Stomach (tissue), 4 donors: Measurements from ENCODE around the gene BATF.

Source experiments
- EP300 ChIP-seq: sonication (generic); formaldehyde crosslinking; IDR thresholded peaks from one replicate; pipeline ENCODE4 v1.6.1; 2017; ENCODE audit warnings: antibody characterized with exemption
- POLR2A ChIP-seq, 4 donors: fragments of 450-650 bp; IDR thresholded peaks; one replicate each; pipeline ENCODE4 v1.6.1; 2016; ENCODE audit warnings: antibody characterized with exemption in 4 of 4, control low read depth in 2 of 4, mild to moderate bottlenecking in 1 of 4, moderate library complexity in 1 of 4
- TF ChIP-seq, protein P1 (sequence below), 7 experiments: fragments of 450-650 bp in 4 of 7; fragments of 200-600 bp in 3 of 7; sonication (generic) in 3 of 7; IDR thresholded peaks; one replicate each; pipeline ENCODE4 v1.5.1; 2016 to 2019; ENCODE audit warnings: antibody characterized with exemption in 7 of 7, control low read depth in 2 of 7, mild to moderate bottlenecking in 1 of 7

DNA sequence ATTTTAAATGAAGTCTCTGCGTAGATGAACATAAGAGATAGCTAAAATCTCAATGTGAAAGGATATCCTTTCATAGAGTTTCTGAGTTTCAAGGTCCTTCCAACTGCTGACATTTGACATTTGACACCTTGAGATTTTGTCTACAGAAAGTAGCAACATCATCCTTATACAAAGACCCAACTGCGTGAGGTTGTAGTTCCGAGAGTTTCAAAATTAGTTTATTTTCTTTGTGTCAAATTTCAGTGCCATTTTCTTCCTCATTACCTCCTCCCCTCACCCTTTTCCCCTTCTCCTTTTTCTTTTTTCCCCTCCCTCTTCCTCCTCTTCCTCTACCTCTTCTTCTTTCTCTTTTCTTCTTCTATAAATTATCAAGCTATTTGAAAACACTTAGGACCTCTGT lies 26.9 kb upstream of the BATF start:
- TF ChIP-seq, protein P1, sequence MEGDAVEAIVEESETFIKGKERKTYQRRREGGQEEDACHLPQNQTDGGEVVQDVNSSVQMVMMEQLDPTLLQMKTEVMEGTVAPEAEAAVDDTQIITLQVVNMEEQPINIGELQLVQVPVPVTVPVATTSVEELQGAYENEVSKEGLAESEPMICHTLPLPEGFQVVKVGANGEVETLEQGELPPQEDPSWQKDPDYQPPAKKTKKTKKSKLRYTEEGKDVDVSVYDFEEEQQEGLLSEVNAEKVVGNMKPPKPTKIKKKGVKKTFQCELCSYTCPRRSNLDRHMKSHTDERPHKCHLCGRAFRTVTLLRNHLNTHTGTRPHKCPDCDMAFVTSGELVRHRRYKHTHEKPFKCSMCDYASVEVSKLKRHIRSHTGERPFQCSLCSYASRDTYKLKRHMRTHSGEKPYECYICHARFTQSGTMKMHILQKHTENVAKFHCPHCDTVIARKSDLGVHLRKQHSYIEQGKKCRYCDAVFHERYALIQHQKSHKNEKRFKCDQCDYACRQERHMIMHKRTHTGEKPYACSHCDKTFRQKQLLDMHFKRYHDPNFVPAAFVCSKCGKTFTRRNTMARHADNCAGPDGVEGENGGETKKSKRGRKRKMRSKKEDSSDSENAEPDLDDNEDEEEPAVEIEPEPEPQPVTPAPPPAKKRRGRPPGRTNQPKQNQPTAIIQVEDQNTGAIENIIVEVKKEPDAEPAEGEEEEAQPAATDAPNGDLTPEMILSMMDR (IDR thresholded peaks at IDR 0.05), result no peak
- TF ChIP-seq POLR2A (IDR thresholded peaks at IDR 0.05) (no peak), EP300 (no peak)
